A549 (cell line): Measurements from ENCODE around the gene PON2. TPM values are rescaled to one million over a fixed set of nuclear protein-coding genes. Genes with fewer than 3 reads are reported as not detected.
"Not testable (repeated sequence)": the region's sequence is repeated elsewhere in the genome, so short reads cannot be mapped to it uniquely, and the experiment has no call there.

Experiments
- ATAC-seq, 2 experiments: fragments of 200-7000 bp in 1 of 2; fragments of >200 bp in 1 of 2; cut with Nextera tagmentation in 1 of 2; cut with Tn5 transposase in 1 of 2; 3 replicates each; pipeline versions ENCODE4 v1.8.0 to v1.9.1; 2018 to 2020; ENCODE audit warnings: mild to moderate bottlenecking in 1 of 2, moderate library complexity in 1 of 2
- CTCF ChIA-PET: fragments of 300-600 bp; sonication (Branson Sonifier 250); formaldehyde crosslinking; extraction: SDS; loops from one replicate; lab custom pipeline; 2021; ENCODE audit warnings: antibody characterized with exemption, inconsistent platforms; lab: Yijun Ruan, JAX
- POLR2A ChIA-PET: fragments of 350-600 bp; formaldehyde crosslinking; extraction: SDS; loops from one replicate; lab custom pipeline; 2021; ENCODE audit warnings: antibody characterized with exemption, inconsistent platforms; lab: Yijun Ruan, JAX
- DNase-seq, 2 experiments: peaks; one replicate each; pipeline versions ENCODE4 v3.0.0 to v3.0.0-alpha.2; 2011 to 2016; ENCODE audit warnings: low read depth in 1 of 2, low spot score in 1 of 2
- FAIRE-seq: peaks from 2 replicates; lab custom pipeline; 2011; peaks lifted over from hg19 to GRCh38; lab: Jason Lieb, UNC
- H3K27ac ChIP-seq, 2 experiments: fragments of >200 bp; sonication (Bioruptor Twin); formaldehyde crosslinking; 3 replicates each; pipeline ENCODE4 v1.5.1; 2016 to 2017
- H3K4me1 ChIP-seq: fragments of >200 bp; sonication (Bioruptor Twin); formaldehyde crosslinking; 3 replicates; pipeline ENCODE4 v1.6.1; 2016
- H3K4me2 ChIP-seq: fragments of >200 bp; sonication (Bioruptor Twin); formaldehyde crosslinking; 3 replicates; pipeline ENCODE4 v1.6.1; 2016
- H3K4me3 ChIP-seq: fragments of >200 bp; sonication (Bioruptor Twin); formaldehyde crosslinking; 3 replicates; pipeline ENCODE4 v1.5.1; 2016
- H3K9me3 ChIP-seq: fragments of >200 bp; sonication (Bioruptor Twin); formaldehyde crosslinking; 3 replicates; pipeline ENCODE4 v1.6.1; 2016
- BHLHE40 ChIP-seq: IDR thresholded peaks from 2 replicates; pipeline ENCODE4 v1.6.1; 2012; ENCODE audit warnings: low read depth, low read length, inconsistent platforms
- CHD2 ChIP-seq: fragments of 150-350 bp; IDR thresholded peaks from 2 replicates; pipeline ENCODE4 v1.6.1; 2014; ENCODE audit warnings: low read length; ENCODE audit not compliant: partially characterized antibody
- EP300 ChIP-seq, 2 experiments: fragments of >200 bp; sonication (Bioruptor Twin); formaldehyde crosslinking; IDR thresholded peaks; 2 replicates in 1 of 2; 3 replicates in 1 of 2; pipeline ENCODE4 v1.6.1; 2016 to 2017
- FOXS1 ChIP-seq: fragments of 250-450 bp; sonication (Bioruptor Pico); IDR thresholded peaks from 2 replicates; pipeline ENCODE4 v1.5.0; 2020; ENCODE audit warnings: mild to moderate bottlenecking, moderate library complexity
- HES2 ChIP-seq: fragments of >200 bp; sonication (Bioruptor Twin); formaldehyde crosslinking; IDR thresholded peaks from 2 replicates; pipeline ENCODE4 v1.6.1; 2016
- HEYL ChIP-seq: fragments of 250-450 bp; sonication (Bioruptor Pico); IDR thresholded peaks from 2 replicates; pipeline ENCODE4 v1.8.0; 2021; ENCODE audit warnings: mild to moderate bottlenecking, moderate library complexity
- HMGXB4 ChIP-seq: fragments of 250-450 bp; sonication (Bioruptor Pico); IDR thresholded peaks from 2 replicates; pipeline ENCODE4 v1.5.0; 2021; ENCODE audit warnings: mild to moderate bottlenecking, moderate library complexity, borderline replicate concordance
- HOXA7 ChIP-seq: fragments of 250-450 bp; sonication (Bioruptor Pico); IDR thresholded peaks from 2 replicates; pipeline ENCODE4 v1.5.0; 2020; ENCODE audit warnings: mild to moderate bottlenecking, moderate library complexity
- HOXB13 ChIP-seq: fragments of 250-450 bp; sonication (Bioruptor Pico); IDR thresholded peaks from 2 replicates; pipeline ENCODE4 v1.5.0; 2020; ENCODE audit warnings: low read depth, mild to moderate bottlenecking, moderate library complexity
- JUN ChIP-seq, 2 experiments: fragments of >200 bp; sonication (Bioruptor Twin); formaldehyde crosslinking; IDR thresholded peaks; 2 replicates in 1 of 2; 3 replicates in 1 of 2; pipeline ENCODE4 v1.6.1; 2016 to 2017
- MAFK ChIP-seq: fragments of 450-650 bp; IDR thresholded peaks from 2 replicates; pipeline ENCODE4 v1.6.1; 2014; ENCODE audit not compliant: partially characterized antibody
- MYC ChIP-seq: IDR thresholded peaks from 2 replicates; pipeline ENCODE4 v1.6.1; 2012; ENCODE audit warnings: mild to moderate bottlenecking, inconsistent platforms, low read length, improper control_type of control experiment, borderline replicate concordance
- NPAS2 ChIP-seq: fragments of 250-450 bp; sonication (Bioruptor Pico); IDR thresholded peaks from 2 replicates; pipeline ENCODE4 v1.8.0; 2022; ENCODE audit warnings: mild to moderate bottlenecking, moderate library complexity, borderline replicate concordance
- NR3C1 ChIP-seq: fragments of >200 bp; sonication (Bioruptor Twin); formaldehyde crosslinking; IDR thresholded peaks from 3 replicates; pipeline ENCODE4 v1.6.1; 2017
- PBX3 ChIP-seq: IDR thresholded peaks from 2 replicates; pipeline ENCODE4 v1.6.1; 2012
- RAD21 ChIP-seq, 2 experiments: fragments of >200 bp in 1 of 2; sonication (Bioruptor Twin) in 1 of 2; formaldehyde crosslinking in 1 of 2; IDR thresholded peaks in 1 of 2; conservative IDR thresholded peaks in 1 of 2; 2 replicates in 1 of 2; 3 replicates in 1 of 2; pipeline ENCODE4 v1.6.1; 2012 to 2018; ENCODE audit warnings: inconsistent platforms in 1 of 2
- RCOR1 ChIP-seq: fragments of 150-350 bp; IDR thresholded peaks from 2 replicates; pipeline ENCODE4 v1.6.1; 2014; ENCODE audit warnings: antibody characterized with exemption, low read length, low read depth
- RFX5 ChIP-seq: fragments of 450-650 bp; IDR thresholded peaks from 2 replicates; pipeline ENCODE4 v1.7.1; 2014; ENCODE audit warnings: antibody characterized with exemption, mild to moderate bottlenecking, moderate library complexity
- RNF2 ChIP-seq: fragments of 200-600 bp; sonication (generic); IDR thresholded peaks from 2 replicates; pipeline ENCODE4 v1.6.1; 2016; ENCODE audit warnings: low read depth, mild to moderate bottlenecking, antibody characterized with exemption, moderate library complexity, borderline replicate concordance
- SMC3 ChIP-seq: fragments of >200 bp; sonication (Bioruptor Twin); formaldehyde crosslinking; IDR thresholded peaks from 3 replicates; pipeline ENCODE4 v1.6.1; 2018; ENCODE audit warnings: inconsistent platforms
- WGBS: methylation state at CpG from one replicate; pipeline ENCODE4 v1.1.6; 2017; ENCODE audit errors: missing lambda C conversion rate; 5-methylcytosine and 5-hydroxymethylcytosine counted together
- polyA plus RNA-seq, 4 experiments: library from polyadenylated mRNA; depleted of rRNA in 3 of 4; stranded (reverse); fragments of >200 nt; fragmentation: RNase III in 1 of 4; extraction: RNeasy Plus Mini Kit Qiagen cat#74134 plus additional on column Dnase treatment in 1 of 4; gene quantifications; 2 replicates in 3 of 4; 3 replicates in 1 of 4; pipeline ENCODE4 v1.2.3, GENCODE V29; 2011 to 2017
- TF ChIP-seq, protein P1 (sequence below): fragments of 250-450 bp; sonication (Bioruptor Pico); IDR thresholded peaks from 2 replicates; pipeline ENCODE4 v1.5.0; 2020; ENCODE audit warnings: low read depth, mild to moderate bottlenecking, moderate library complexity

PON2 gene
- polyA plus RNA-seq, 2 of the 4 experiments (the other 2 are of a cell fraction), result 395 to 829 TPM

DNA sequence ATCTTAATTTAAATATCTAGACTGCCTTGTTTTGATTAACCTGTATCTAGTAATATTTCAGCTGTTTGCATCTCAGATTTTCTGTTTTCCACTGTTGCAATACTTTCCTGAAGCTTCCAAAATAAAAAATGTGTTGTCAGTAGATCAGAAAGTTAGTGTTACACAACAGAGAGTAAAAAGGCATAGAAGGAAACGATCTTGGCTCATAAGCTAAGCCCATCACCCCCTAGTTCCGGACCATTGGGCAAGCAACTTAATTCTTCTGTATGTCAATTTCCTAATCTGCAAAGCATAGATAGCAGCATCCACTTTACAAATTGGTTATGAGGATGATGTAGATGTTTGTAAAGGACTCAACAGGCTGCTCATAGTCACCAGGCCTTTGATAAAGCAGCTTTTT, 43.1 kb downstream of the PON2 start (continued):
- TF ChIP-seq BHLHE40 (no peak), HMGXB4 (CRISPR knock-in tag) (no peak)
- TF ChIP-seq, all 56 proteins: peak for 0

DNA sequence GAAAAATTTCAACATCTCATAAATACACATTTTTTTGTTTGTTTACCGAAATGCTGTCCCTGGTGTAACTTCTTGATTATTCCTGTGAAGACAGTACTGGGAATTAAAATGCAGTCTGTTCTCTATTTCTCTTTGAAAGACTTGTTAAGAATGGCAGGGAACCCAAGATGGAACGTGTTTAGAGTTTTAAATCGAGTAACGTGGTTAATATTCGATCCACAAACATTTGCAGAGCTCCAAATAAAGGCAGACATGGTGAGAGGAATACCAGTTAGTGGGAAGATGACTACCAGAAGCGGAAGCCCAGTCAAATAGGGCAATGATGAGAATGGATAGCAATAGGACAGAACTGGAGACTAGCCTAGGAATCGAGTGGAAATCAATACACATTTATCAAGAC, 45.3 kb downstream of the PON2 start:
- no peak for ATAC-seq
- POLR2A ChIA-PET, result no interaction called here
- Histone ChIP-seq H3K4me1 (peaks cover 23% of the 10 kb centered on the region), H3K9me3 (peaks cover 15% of the 10 kb centered on the region; the same call in 1 of the 3 replicates), H3K4me2 (no peak overlapping the region), H3K4me3 (no peak overlapping the region), H3K27ac (no peak overlapping the region)
- no peak for FAIRE-seq
- CTCF ChIA-PET, result interaction anchor here (0.6 kb wide), 2 partner anchors 155 to 302 kb away, joined by 3 to 4 read pairs; no protein-coding TSS in a partner anchor
- 89% methylated on average over 7 of the region's 7 CpGs for WGBS
- TF ChIP-seq MYC, result no peak
- TF ChIP-seq SMC3, result no peak
- TF ChIP-seq HOXA7 (CRISPR knock-in tag), result no peak
- no peak for TF ChIP-seq NR3C1
- TF ChIP-seq CHD2, result no peak
- TF ChIP-seq RNF2, result no peak
- TF ChIP-seq, protein P1, sequence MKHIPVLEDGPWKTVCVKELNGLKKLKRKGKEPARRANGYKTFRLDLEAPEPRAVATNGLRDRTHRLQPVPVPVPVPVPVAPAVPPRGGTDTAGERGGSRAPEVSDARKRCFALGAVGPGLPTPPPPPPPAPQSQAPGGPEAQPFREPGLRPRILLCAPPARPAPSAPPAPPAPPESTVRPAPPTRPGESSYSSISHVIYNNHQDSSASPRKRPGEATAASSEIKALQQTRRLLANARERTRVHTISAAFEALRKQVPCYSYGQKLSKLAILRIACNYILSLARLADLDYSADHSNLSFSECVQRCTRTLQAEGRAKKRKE (CRISPR knock-in tag), result no peak
- no peak for TF ChIP-seq HES2
- no peak for TF ChIP-seq FOXS1
- TF ChIP-seq MAFK, result no peak
- TF ChIP-seq RCOR1, result no peak
- no peak for TF ChIP-seq EP300 (IDR thresholded peaks at IDR 0.05)
- no peak for TF ChIP-seq JUN (IDR thresholded peaks at IDR 0.05)
- TF ChIP-seq PBX3, result no peak
- no peak for TF ChIP-seq HOXB13 (CRISPR knock-in tag)
- DNase-seq, result no peak

DNA sequence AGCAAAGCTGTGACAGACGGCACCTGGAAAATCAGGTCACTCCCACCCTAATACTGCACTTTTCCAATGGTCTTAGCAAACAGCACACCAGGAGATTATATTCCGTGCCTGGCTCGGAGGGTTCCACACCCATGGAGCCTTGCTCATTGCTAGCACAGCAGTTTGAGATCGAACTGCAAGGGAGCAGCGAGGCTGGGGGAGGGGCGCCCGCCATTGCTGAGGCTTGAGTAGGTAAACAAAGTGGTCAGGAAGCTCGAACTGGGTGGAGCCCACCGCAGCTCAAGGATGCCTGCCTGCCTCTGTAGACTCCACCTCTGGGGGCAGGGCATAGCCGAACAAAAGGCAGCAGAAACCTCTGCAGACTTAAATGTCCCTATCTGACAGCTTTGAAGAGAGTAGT, 55.4 kb downstream of the PON2 start:
- POLR2A ChIA-PET, H3K4me3 ChIP-seq, H3K4me2 ChIP-seq, H3K27ac ChIP-seq, DNase-seq, ATAC-seq, H3K4me1 ChIP-seq, CTCF ChIA-PET, FAIRE-seq: not testable (repeated sequence)
- WGBS, result 94% methylated on average over 9 of the region's 10 CpGs
- H3K9me3 ChIP-seq, result peaks cover 23% of the 10 kb centered on the region

GRCh38 chr7:95376632-95377400, 58.0 kb downstream of the PON2 start:
- ATAC-seq (no peak), DNase-seq (no peak), FAIRE-seq (no peak)
- ChIA-PET CTCF (interaction anchor here (1.4 to 2.4 kb wide), 3 partner anchors 10 to 130 kb away, joined by 3 to 8 read pairs (median 7); partner anchors contain the start of gene PON3), POLR2A (no interaction called here)
- Histone ChIP-seq H3K4me1 (no peaks in the 10 kb centered on the region), H3K4me2 (no peak overlapping the region), H3K4me3 (no peak overlapping the region), H3K27ac (no peak overlapping the region), H3K9me3 (peaks cover 20% of the 10 kb centered on the region)
- TF ChIP-seq RFX5 (no peak), NPAS2 (no peak), HEYL (CRISPR knock-in tag) (no peak), RAD21 (conservative IDR thresholded peaks at IDR 0.05 in 1 of 2, IDR thresholded peaks at IDR 0.05 in 1 of 2) (no peak), RNF2 (no peak), JUN (IDR thresholded peaks at IDR 0.05) (no peak)
- 94% methylated on average over 14 of the region's 18 CpGs for WGBS
